SK-N-SH (cell line): ENCODE data around the gene SON. TPM values are rescaled to one million over a fixed set of nuclear protein-coding genes. Genes with fewer than 3 reads are reported as not detected.

Experiments used
- polyA plus RNA-seq, 3 experiments: library from polyadenylated mRNA; depleted of rRNA; stranded (reverse); fragments of >200 nt; gene quantifications; 2 replicates each; pipeline ENCODE4 v1.2.3, GENCODE V29; 2012

Gene SON
- polyA plus RNA-seq, 1 of the 3 experiments (the other 2 are of a cell fraction): 45.9 TPM

Other genes with a start within 250 kb of the SON start
- gene IFNAR1, start 218.1 kb upstream of the SON start, polyA plus RNA-seq (2012; rRNA removed): 7.9 and 12.2 TPM in 2 replicates
- 92.4 and 126 TPM in 2 replicates for gene IFNGR2, start 139.6 kb upstream of the SON start, polyA plus RNA-seq (2012; rRNA removed)
- 27.3 and 41.3 TPM in 2 replicates for gene TMEM50B, start 63.1 kb upstream of the SON start, polyA plus RNA-seq (2012; rRNA removed)
- gene DNAJC28, start 51.3 kb upstream of the SON start, polyA plus RNA-seq (2012; rRNA removed): 0.58 and 0.88 TPM in 2 replicates
- gene GART, start 921 bp upstream of the SON start, polyA plus RNA-seq (2012; rRNA removed): 17.3 and 26.8 TPM in 2 replicates
- gene DONSON, start 45.6 kb downstream of the SON start, polyA plus RNA-seq (2012; rRNA removed): 17.3 and 20.6 TPM in 2 replicates
- gene CRYZL1, start 98.7 kb downstream of the SON start, polyA plus RNA-seq (2012; rRNA removed): 26.3 and 45.9 TPM in 2 replicates
- gene ITSN1, start 99.5 kb downstream of the SON start, polyA plus RNA-seq (2012; rRNA removed): 27.8 and 31.3 TPM in 2 replicates